OCI-LY3 (cell line): ENCODE measurements around the gene ZC3H18.

ENCODE experiments used
- H2AFZ ChIP-seq: fragments of 200-600, 300-600 bp; shearing (Covaris generic); 2 replicates; pipeline ENCODE4 v1.6.0; 2014; ENCODE audit warnings: antibody characterized with exemption, low read depth, low read length
- H3K27ac ChIP-seq: fragments of 200-600, 300-600 bp; sonication (generic); 2 replicates; pipeline ENCODE4 v1.5.1; 2014; ENCODE audit warnings: mild to moderate bottlenecking, low read length, moderate library complexity, mixed read lengths
- H3K27me3 ChIP-seq: fragments of 200-600, 300-600 bp; sonication (generic); 2 replicates; pipeline ENCODE4 v1.6.1; 2014; ENCODE audit warnings: low read depth, low read length, mixed read lengths
- H3K36me3 ChIP-seq: fragments of 200-600, 300-600 bp; sonication (generic); replicated peaks from 2 replicates; pipeline ENCODE3; 2014; ENCODE audit warnings: low read depth, low read length, mixed read lengths
- H3K4me1 ChIP-seq: fragments of 300-600, 200-600 bp; sonication (generic); 2 replicates; pipeline ENCODE4 v1.6.1; 2014; ENCODE audit warnings: low read length, mixed read lengths
- H3K4me2 ChIP-seq: fragments of 200-600, 300-600 bp; sonication (generic); 2 replicates; pipeline ENCODE4 v1.6.1; 2014; ENCODE audit warnings: low read length, mixed read lengths
- H3K4me3 ChIP-seq: fragments of 300-600, 200-600 bp; sonication (generic); 2 replicates; pipeline ENCODE4 v1.5.1; 2014; ENCODE audit warnings: antibody characterized with exemption, mild to moderate bottlenecking, low read length, moderate library complexity
- H3K79me2 ChIP-seq: fragments of 300-600, 200-600 bp; shearing (Covaris generic); 2 replicates; pipeline ENCODE4 v1.6.1; 2014; ENCODE audit warnings: mild to moderate bottlenecking, low read length, mixed read lengths
- H3K9ac ChIP-seq: fragments of 300-600, 200-600 bp; shearing (Covaris generic); 2 replicates; pipeline ENCODE4 v1.6.0; 2014; ENCODE audit warnings: mild to moderate bottlenecking, low read length, moderate library complexity
- H3K9me3 ChIP-seq: fragments of 200-600, 300-600 bp; shearing (Covaris generic); 2 replicates; pipeline ENCODE4 v1.6.1; 2014; ENCODE audit warnings: low read length, mixed read lengths; ENCODE audit not compliant: insufficient read depth
- H4K20me1 ChIP-seq: fragments of 200-600, 300-600 bp; sonication (generic); 2 replicates; pipeline ENCODE4 v1.6.1; 2016; ENCODE audit warnings: low read length, mixed read lengths; ENCODE audit not compliant: insufficient read depth
- EZH2phosphoT487 ChIP-seq: fragments of 200-600 bp; shearing (Covaris generic); IDR thresholded peaks from 2 replicates; pipeline ENCODE4 v1.6.1; 2018; ENCODE audit warnings: antibody characterized with exemption, mixed run types, low read depth
- TF ChIP-seq, protein P1 (sequence below): fragments of 200-600, 300-600 bp; sonication (generic); IDR thresholded peaks from 2 replicates; pipeline ENCODE4 v1.5.1; 2014; ENCODE audit warnings: antibody characterized with exemption, low read length, low read depth

Gene ZC3H18

DNA sequence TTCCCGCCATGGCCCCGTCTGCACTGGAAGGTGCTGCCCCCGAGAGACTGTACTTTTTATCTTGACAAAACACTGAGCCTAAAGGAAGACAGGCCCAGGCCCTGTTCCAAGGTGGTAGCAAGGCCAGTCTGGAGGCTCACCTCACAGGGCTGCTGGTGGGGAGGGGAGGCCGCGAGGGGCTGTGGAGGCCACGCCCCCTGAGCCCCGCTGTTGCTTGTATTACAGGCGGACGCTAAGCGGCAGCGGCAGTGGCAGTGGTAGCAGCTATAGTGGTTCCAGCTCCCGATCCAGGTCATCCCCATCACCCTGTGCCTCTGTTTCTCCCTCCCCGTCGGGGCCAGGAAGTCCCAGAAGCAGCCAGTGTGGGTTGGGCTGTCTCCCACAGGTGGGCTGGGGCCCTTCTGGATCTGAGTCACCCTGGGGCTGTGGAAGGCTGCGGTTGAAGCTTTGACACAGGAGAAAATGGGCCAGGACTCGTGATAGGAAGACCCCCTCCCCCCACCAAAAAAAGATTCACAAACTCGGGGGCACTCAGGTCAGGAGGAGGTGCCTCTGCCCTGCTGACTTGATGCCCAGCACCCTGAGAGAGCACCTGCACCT is 54.9 kb downstream of the ZC3H18 start:
- Histone ChIP-seq H3K27ac (no peak overlapping the region), H3K4me2 (no peak overlapping the region), H3K4me1 (no peaks in the 10 kb centered on the region), H4K20me1 (no peaks in the 10 kb centered on the region; the same call in 1 of the 2 replicates), H3K9me3 (no peaks in the 10 kb centered on the region), H2AFZ (no peak overlapping the region), H3K4me3 (no peak overlapping the region), H3K36me3 (peaks cover 30% of the 10 kb centered on the region), H3K27me3 (no peaks in the 10 kb centered on the region), H3K9ac (no peak overlapping the region), H3K79me2 (no peaks in the 10 kb centered on the region)
- TF ChIP-seq EZH2phosphoT487: no peak
- TF ChIP-seq, protein P1, sequence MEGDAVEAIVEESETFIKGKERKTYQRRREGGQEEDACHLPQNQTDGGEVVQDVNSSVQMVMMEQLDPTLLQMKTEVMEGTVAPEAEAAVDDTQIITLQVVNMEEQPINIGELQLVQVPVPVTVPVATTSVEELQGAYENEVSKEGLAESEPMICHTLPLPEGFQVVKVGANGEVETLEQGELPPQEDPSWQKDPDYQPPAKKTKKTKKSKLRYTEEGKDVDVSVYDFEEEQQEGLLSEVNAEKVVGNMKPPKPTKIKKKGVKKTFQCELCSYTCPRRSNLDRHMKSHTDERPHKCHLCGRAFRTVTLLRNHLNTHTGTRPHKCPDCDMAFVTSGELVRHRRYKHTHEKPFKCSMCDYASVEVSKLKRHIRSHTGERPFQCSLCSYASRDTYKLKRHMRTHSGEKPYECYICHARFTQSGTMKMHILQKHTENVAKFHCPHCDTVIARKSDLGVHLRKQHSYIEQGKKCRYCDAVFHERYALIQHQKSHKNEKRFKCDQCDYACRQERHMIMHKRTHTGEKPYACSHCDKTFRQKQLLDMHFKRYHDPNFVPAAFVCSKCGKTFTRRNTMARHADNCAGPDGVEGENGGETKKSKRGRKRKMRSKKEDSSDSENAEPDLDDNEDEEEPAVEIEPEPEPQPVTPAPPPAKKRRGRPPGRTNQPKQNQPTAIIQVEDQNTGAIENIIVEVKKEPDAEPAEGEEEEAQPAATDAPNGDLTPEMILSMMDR: no peak

DNA sequence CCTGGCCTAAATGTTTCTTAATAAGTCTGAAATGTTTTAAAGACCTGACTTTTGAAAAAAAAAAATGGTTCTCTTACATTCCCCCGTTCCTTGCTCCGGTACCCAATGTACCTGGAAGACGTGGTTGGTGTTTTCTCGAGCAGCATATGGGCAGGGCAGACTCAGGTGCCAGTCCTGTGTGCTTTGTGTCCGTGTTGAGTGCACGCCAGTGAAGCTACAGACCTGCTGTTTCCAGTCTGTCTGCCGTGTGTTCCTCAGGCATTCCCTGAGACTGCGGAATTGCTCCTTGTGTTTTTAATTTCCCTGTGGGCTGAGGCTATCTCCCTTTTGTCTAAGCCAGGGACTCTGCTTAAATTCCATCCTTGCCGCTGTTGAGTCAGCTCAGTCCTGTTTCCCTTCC is 56.4 kb downstream of the ZC3H18 start:
- Histone ChIP-seq H3K4me3 (no peak overlapping the region), H4K20me1 (no peaks in the 10 kb centered on the region; the same call in 1 of the 2 replicates), H3K9ac (no peak overlapping the region), H3K79me2 (no peaks in the 10 kb centered on the region), H3K36me3 (peaks cover 38% of the 10 kb centered on the region), H3K27me3 (no peaks in the 10 kb centered on the region), H2AFZ (no peak overlapping the region), H3K9me3 (no peaks in the 10 kb centered on the region), H3K4me2 (no peak overlapping the region), H3K27ac (no peak overlapping the region), H3K4me1 (no peaks in the 10 kb centered on the region)
- TF ChIP-seq, protein P1: no peak
- TF ChIP-seq EZH2phosphoT487: no peak

DNA sequence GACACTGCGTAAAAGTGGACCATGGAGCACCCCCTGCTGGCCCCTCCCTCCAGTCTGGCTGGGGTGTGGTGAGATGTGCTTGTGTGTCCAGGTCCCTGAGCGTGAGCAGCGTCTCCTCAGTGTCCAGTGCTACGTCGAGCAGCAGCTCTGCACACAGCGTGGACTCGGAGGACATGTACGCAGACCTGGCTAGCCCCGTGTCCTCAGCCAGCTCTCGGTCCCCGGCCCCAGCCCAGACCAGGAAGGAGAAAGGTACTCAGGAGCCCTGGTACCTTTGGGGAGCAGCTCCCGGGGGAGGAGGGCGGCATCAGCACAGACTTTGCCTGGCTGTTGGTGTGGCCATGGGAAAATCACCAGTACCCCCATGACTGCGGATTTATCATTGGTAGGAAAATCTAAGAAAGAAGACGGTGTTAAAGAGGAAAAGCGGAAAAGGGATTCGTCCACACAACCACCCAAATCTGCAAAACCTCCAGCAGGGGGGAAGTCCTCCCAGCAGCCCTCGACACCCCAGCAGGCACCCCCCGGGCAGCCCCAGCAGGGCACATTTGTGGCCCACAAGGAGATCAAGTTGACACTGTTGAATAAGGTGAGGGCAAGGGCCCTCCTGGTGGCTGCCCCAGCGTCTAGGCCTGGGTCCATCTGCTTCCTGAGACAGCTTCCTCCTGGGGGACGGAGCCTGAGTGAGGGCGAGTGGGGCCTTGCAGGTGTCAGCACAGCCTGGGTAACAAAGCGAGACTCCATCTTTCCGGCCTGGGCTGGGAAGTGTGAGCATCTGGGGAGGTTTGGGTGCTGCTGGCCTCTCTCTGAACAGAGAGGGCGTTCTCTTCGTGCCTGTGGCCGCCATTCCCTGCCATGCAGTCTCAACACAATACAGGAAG is 57.6 kb downstream of the ZC3H18 start:
- Histone ChIP-seq H3K4me2 (no peak overlapping the region), H2AFZ (no peak overlapping the region), H3K4me3 (no peak overlapping the region), H3K27me3 (no peaks in the 10 kb centered on the region), H3K9ac (no peak overlapping the region), H3K9me3 (no peaks in the 10 kb centered on the region), H4K20me1 (no peaks in the 10 kb centered on the region; the same call in 1 of the 2 replicates), H3K4me1 (no peaks in the 10 kb centered on the region), H3K79me2 (no peaks in the 10 kb centered on the region), H3K36me3 (peaks cover 37% of the 10 kb centered on the region), H3K27ac (no peak overlapping the region)
- TF ChIP-seq EZH2phosphoT487: no peak
- TF ChIP-seq, protein P1: no peak

DNA sequence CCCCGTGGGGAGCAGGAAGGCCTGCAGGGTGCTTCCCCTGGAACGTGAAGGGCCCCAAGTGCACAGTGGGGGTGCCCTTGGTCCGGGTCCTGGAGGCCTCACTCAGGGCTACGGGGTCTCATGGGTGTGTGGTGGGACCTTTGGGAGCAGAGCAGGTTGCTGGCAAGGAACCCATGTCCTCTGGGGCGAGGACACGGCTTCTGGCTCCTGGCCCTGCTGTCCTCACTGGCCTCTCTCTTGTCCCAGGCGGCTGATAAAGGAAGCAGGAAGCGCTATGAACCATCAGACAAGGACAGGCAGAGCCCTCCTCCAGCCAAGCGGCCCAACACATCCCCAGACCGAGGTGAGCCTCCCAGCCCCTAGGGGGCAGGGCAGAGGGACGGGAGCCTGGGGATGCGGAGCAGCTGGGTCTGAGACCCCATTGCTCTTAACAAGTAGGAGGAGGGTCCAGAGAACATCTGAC is 58.3 kb downstream of the ZC3H18 start:
- Histone ChIP-seq H3K79me2 (no peaks in the 10 kb centered on the region), H3K36me3 (peaks cover 29% of the 10 kb centered on the region), H3K9ac (no peak overlapping the region), H3K4me1 (peaks cover 6% of the 10 kb centered on the region), H3K4me3 (no peak overlapping the region), H3K9me3 (no peaks in the 10 kb centered on the region), H2AFZ (no peak overlapping the region), H3K27ac (no peak overlapping the region), H3K27me3 (no peaks in the 10 kb centered on the region), H4K20me1 (no peaks in the 10 kb centered on the region; the same call in 1 of the 2 replicates), H3K4me2 (no peak overlapping the region)
- TF ChIP-seq, protein P1: peak; percentile 40
- no peak for TF ChIP-seq EZH2phosphoT487
